ENCODE measurements around the gene SLC5A1.

GRCh38 chr22:32042924-32043323, at the start of gene SLC5A1:
- TF ChIP-seq CTCF (IDR thresholded peaks at IDR 0.05) = no peak
- no peak for TF ChIP-seq POLR2A (IDR thresholded peaks at IDR 0.05)
